Measurements from ENCODE around the gene PTCHD1.

Gene PTCHD1

GRCh38 chrX:23364416-23364815 is 29.8 kb downstream of the PTCHD1 start:
- no peak for DNase-seq

DNA sequence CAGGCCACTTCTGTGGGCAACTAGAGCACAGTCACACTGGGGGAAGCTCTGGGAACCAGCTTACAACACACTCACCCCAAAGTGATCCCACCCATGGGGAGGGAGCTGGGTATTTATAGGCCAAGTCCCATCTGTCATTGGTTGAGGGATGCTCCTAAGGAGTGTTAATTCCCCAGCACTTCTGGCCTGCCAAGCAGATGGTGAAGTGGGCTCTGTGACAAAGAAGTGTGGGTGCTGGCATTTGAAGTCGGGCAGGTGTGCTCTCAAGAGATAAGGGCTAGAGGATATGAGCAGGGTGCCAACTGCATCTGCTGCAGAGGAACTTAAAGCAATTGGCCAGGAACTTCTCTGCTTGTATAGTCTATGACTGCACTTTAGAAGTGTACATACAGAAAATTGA is 30.9 kb downstream of the PTCHD1 start:
- DNase-seq: no peak

DNA sequence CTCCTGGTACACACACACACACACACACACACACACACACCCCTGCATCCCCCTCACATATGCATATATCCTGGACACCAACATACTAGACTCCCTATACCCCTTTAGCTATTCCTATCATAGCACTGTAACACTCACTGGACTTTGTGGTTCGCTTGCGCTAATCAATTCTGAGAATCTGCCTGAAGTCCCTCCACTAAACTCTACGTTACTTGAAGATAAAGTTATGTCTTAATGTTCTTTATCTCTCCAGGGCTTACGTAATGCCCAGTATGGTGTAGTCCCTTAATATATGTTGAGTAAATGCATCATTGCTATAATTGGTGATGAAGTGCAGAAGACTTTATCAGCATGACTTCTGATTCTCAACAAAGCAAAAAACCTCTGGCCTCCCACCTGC is 32.3 kb downstream of the PTCHD1 start:
- DNase-seq: no peak

DNA sequence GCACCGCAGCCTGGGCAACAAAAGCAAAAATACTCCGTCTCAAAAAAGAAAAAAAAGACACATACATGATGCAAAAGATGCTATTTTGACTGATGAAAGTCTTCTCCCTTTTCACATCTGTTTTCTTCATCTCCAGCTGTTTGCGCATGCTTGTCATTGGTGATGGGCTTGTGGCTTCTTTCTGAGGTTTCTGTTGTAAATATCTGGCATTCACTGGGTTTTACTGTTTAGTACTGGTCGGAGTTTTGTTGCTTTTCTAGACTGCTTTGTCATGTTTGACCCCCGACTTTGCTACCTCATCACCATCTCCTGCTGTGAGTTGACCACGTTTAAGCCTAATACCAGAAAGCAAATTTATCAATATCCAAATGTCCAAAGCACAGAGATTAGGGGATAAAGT is 34.4 kb downstream of the PTCHD1 start:
- DNase-seq: no peak

DNA sequence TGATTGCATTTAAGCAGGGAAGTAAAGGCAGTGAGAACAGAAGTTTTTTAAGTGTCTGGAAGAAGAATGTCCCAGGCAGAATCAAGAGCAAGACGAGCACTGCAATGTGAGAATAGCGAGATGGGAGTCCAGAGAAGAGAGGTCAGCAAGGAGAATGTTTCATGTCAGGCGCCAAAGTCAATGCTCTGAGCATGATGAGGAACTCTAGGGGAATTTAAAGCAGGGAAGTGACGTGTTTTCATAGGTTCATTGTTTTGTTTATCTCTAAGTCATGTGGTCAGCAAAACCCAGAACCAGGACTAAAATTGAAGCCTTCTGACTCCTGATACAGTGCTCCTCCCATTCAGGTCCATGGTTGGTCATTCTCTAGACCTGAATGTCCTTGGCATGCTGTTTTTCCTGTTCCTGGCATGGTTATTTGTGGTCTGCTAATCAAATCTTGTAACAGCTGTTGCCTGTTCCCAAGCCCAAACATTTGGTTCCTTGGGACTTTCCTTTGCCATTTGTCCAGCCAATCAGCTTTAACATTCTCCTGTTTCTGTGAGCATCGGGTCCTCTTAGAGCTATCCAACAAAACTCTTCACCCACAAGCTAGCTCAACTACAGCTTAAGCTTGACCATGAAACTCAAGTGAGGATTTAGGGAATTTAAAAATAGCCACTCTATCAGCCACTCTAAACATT is 37.7 kb downstream of the PTCHD1 start:
- no peak for DNase-seq

GRCh38 chrX:23373129-23373804 is 38.6 kb downstream of the PTCHD1 start:
- DNase-seq: no peak

DNA sequence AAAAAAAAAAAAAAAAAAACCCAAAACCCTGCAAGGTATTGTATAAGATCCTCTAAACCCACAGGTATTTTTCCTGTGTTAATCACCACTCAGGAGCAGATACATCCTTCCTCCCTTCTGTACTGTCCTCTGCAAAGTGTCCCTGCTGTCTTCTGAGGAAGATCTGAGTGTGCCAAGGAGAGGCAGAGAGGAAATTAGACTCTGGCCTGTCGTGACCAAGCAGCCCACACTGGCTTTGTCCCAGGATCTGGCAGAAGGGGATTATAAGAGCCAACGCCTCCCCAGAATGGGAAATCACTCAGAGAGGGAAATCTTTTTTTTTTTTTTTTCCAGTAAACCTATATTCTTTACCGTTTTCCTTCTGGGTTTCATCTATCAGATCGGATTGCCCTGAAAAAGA is 39.6 kb downstream of the PTCHD1 start:
- no peak for DNase-seq

DNA sequence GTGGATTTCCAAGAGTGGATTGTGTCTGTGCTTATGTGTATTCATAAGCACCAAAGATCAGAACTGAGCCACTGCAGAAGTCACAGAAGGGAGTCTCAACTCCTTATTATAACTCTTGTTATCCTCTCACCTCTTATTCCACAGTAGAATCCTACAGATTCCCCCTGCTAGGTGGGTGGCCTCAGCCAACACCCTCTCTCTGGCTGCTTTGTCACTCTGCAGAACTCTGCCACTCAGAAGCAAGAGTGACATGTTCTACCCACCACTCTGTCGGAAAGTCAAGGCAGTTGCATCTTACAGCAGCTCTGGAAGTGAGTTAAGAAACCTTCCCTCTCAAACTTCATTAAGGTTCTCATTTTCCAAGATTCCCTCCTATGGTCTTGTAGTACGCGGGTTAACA is 41.9 kb downstream of the PTCHD1 start:
- no peak for DNase-seq

DNA sequence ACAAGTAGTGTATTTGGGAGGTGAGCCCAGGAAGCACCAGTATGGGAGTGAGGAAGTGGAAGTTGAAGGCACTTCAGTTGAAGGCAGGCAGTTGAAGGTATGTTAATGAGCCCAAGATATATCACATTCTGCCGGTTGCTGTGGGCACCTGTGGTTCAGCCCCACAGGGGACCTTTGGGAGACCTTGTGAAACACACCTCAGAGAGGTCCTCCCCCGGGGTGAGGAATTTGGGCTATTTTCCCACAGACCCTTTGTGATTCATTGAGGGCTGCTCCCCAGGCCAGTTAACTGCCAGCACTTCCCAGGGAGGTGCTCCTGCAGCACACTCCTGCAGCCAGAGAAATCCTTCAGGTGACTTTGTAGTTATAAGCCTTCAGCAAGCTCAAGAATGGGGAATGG is 45.9 kb downstream of the PTCHD1 start:
- DNase-seq: no peak

DNA sequence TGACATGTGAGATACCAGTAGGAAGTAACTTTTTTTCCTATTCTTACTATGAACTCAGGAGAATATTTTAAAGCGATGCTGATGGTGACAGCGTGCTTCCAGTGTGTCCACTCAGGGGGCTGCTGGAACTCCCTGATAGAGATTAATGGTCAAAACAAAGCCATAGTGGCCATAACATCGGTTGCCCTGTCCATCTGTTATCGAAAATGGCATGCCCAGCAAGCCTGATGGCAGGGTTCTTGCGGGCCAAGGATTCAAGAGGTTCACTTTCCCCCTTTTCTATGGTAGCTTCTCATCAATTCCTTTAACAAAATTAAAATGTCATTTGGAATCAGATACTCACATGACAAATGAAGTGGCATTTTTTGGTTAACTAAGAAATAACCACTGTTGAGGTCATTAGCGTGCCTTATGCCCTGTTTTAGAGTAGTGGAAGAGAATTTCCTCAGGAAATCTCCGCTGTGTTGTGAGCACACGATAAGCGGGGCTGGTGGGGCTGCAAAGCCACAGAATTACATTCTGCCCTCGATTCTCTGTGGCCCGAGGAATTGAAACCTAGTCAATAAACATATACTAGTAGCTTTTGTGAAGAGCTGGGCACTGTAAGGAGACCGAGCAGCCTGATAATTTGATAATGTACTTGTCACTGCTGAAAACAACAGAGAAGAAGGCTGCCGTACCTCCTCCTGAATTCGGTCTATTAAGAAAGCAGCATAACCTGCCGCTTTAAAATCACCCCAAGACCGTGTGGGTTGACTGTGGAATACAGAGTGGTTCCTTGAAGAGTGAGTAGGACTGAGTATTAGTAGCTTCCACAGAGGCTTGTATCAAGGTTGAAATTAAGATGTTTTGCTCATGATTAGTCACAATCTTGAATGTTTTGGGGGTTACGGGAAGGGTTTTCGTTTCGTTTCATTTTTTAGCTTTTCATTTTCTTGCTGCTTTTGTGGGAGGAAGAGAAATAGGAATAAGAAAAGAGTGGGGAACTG is 46.7 kb downstream of the PTCHD1 start:
- no peak for DNase-seq

DNA sequence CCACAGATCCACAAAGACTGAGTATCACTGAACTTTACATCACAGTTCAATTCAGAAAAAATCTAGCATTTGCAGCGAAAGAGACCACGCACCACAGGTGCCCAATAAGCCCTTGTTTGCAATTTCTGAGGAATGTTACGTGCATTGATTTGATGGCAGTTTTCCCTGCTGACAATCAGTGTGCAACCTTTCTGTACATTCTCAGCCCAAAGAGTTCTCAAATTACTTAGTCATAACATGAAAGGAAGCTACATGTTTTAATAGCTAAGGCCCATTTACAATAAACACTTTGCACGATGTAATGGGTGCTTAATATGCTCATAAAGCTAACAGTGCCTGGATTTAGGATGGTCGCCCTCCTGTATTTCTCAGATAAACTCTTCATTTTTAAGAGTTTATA is 47.9 kb downstream of the PTCHD1 start:
- no peak for DNase-seq

DNA sequence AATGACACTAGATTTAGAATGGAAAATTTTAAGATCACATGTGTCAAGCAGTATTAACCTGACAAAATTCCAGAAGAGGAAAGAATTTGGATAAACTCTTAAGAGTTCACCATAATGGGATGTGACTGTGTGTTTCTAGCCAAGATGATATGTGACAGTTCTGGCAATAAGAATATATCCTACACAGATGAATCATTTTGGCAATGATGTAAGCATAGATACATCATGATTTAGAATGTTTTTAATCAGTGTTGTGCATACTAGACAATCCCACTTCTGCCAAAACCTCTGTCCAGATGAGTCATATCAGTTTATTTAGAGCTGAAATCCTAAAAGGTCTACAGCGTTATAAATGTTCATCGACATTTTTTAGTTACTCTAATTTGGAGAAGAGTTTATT is 48.8 kb downstream of the PTCHD1 start:
- no peak for DNase-seq

GRCh38 chrX:23385242-23385641 is 50.6 kb downstream of the PTCHD1 start:
- no peak for DNase-seq

DNA sequence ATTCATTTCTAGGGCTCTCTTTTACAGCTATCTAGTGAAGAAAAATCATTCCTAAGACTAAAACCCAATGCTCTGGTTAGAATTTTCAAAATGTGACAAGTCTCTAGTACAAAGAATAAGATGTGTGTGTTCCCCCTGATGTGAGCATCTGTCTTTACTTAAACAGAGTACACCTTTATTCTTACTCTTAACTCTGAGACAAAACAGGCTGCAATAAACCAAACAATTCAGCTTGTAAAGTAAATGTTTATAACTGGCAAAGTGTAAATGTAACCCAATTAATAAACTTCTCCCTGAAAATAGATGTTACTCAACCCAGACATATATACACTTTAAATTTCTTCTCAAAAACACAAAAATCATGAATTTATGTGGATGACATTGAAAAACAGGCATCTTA is 51.6 kb downstream of the PTCHD1 start:
- DNase-seq: no peak

DNA sequence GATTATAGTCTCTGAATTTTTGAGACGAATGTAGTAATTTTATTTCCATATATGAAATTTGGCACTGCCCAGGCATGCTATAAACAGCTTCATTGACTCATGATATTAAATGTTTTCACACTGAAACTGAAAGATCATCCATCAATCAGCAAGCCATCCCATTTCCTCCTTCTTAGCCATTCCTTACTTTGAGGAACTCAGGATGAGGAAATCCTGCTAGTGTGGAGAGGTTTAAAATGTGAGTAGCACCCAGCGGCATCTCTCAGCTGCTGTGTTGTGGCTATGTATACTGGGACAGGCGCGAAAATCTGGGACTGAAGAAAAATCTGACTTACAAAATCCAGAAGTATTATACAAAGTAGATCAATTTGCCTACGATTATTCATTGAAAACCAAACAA is 52.1 kb downstream of the PTCHD1 start:
- DNase-seq: no peak

DNA sequence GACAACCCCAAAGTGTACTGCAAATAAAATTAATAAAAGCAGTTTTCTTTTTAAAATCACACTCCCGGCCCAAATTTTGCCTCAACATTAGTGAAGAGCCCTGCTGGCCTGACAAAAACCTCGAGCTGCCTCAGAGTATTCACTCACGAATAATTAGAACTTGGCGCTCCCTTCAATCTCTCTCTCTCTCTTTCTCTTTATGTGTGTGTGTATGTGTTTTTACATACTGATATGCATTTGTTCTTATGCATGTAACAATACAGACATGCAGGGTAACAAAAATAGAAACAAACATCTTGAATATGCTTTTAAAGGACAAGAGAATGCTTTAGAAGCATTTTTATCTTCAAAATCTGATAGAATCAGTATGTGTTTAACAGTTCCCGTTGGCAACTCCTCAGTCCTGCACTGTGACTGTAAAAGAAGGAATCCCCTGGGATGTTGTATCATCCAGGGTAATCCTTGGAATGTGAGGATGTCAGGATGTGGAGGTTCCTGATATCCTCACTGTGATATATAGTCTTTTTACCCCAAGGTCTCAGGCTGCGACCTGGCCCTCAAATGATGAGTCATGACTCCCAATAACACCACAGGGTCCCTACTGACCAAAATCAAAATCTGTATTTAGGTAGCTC is 53.0 kb downstream of the PTCHD1 start:
- DNase-seq: no peak

GRCh38 chrX:23389196-23389792 is 54.6 kb downstream of the PTCHD1 start:
- DNase-seq: no peak

DNA sequence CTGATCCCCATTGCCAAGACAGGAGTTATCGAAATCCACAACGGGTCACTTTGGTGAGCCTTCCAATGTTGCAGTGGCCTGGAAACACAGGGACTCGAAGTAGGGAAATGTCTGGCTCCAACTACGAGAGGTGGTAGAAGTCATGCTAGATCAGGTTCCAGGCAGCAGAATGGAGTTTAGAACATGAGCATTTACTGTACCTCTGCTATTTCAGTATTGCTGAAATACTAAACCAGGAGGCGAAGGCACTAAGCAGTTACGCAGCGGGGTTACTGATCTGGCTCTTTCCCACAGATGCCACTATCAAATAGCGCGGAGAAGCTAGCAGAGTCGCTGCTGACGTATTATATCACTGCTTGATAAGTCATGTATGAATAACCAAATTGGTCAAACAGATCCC is 56.3 kb downstream of the PTCHD1 start:
- no peak for DNase-seq

- DNase-seq: no peak
Observed at GRCh38 chrX:23392195-23392594, 57.5 kb downstream of the PTCHD1 start.

DNA sequence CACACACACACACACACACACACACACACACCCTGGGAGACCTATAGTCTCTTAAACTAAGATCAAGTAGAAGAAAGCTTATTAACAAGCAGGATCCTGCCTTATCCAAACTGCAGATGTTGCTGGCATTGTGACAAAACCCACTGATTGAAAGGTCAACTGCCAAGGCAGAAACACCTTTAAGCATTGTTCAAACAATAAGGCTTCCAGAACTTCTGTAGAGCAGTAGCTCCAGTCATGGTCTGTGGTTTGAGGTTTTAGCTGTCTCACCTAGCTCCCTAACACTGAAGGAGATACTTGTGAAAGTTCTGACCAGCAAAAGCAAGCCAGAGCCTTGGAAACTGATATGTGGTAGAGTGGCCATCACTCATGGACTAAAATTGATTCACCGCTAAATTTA is 59.8 kb downstream of the PTCHD1 start:
- no peak for DNase-seq

DNA sequence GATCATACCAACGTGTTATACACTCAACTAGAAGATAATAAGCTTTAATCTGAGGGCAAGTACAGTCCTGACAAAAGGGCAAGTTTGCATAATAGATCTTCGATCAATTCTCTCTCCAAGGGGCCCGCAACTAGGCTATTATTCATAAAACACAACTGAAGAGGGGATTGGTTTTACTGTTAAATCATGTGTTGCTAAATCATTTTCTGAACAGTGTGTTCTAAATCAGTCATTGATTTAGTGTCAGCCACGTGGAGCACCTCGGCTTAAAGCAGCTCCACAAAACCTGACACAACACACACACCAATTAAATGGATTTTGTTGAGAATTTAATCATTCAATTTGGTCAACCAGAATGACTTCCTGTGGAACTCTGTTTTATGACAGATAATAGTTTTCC is 61.6 kb downstream of the PTCHD1 start:
- no peak for DNase-seq

- DNase-seq: no peak
Observed at GRCh38 chrX:23398570-23398969, 63.9 kb downstream of the PTCHD1 start.

DNA sequence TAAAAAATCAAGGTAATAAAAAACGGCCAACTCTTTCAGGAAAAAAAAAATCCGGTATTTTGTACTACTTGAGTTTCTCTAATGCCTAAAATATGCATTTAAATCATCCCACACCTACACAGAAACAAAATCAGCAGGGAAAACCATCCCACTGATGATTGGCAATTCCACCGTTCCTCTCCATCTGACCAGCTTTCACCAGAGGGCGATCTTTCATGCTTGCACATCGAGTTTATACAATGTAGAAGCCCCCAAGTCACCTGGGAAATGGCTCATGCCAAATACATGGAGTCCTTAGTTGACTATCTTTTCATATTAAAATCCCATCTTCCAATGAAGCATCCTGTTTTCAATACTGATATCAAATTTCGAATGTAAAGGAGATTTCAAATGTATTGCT is 69.2 kb downstream of the PTCHD1 start:
- no peak for DNase-seq

All from activated CD4-positive, CD25-positive, alpha-beta regulatory T cell treated with anti-CD3 and anti-CD28 coated beads, Interleukin-2, amount 50 U/mL, for 72 hours (primary cell).